ENCODE data around the gene CDC26.
"Not testable (repeated sequence)": the region's sequence is repeated elsewhere in the genome, so short reads cannot be mapped to it uniquely, and the experiment has no call there.

CDC26 gene

GRCh38 chr9:113275157-113276131, at the start of gene CDC26, which contains the start of gene PRPF4:
Gene CDC26, minus strand, starts transcription at chr9:113275572. Its CDS starts 3,065 bp downstream, at chr9:113272507.
Gene PRPF4, plus strand, starts transcription at chr9:113275658. Its CDS starts 86 bp downstream, at chr9:113275744.
- peak; percentile 95 for DNase-seq

- no peak for DNase-seq
Measured at GRCh38 chr9:113322671-113323070, 47.3 kb upstream of the CDC26 start.

- DNase-seq = no peak
Measured at GRCh38 chr9:113320051-113320450, 44.7 kb upstream of the CDC26 start.

GRCh38 chr9:113319054-113319453, 43.7 kb upstream of the CDC26 start:
- DNase-seq = no peak

GRCh38 chr9:113317777-113318176, 42.4 kb upstream of the CDC26 start:
- DNase-seq = no peak

GRCh38 chr9:113316030-113316429, 40.7 kb upstream of the CDC26 start:
- no peak for DNase-seq

GRCh38 chr9:113315231-113315630, 39.9 kb upstream of the CDC26 start:
- no peak for DNase-seq

- no peak for DNase-seq
Measured at GRCh38 chr9:113313261-113313660, 37.9 kb upstream of the CDC26 start.

- DNase-seq = no peak
Measured at GRCh38 chr9:113311961-113312360, 36.6 kb upstream of the CDC26 start.

GRCh38 chr9:113310538-113310937, 35.2 kb upstream of the CDC26 start:
- DNase-seq = no peak

- peak; percentile 52 for DNase-seq
Measured at GRCh38 chr9:113309204-113309813, 33.9 kb upstream of the CDC26 start.

GRCh38 chr9:113307396-113307975, 32.1 kb upstream of the CDC26 start:
- no peak for DNase-seq

GRCh38 chr9:113306566-113306965, 31.2 kb upstream of the CDC26 start:
- DNase-seq = no peak

GRCh38 chr9:113302792-113303418, 27.5 kb upstream of the CDC26 start, which contains the start of gene RNF183:
Gene RNF183, minus strand, starts transcription at chr9:113303376. Its CDS starts 5,192 bp downstream, at chr9:113298184.
- DNase-seq = no peak

- no peak for DNase-seq
Measured at GRCh38 chr9:113301548-113301947, 26.2 kb upstream of the CDC26 start.

GRCh38 chr9:113299800-113300292, 24.5 kb upstream of the CDC26 start:
- peak; percentile 87 for DNase-seq

GRCh38 chr9:113298924-113299770, 23.8 kb upstream of the CDC26 start:
- DNase-seq = peak; percentile 93

GRCh38 chr9:113298311-113298710, 22.9 kb upstream of the CDC26 start:
- DNase-seq = no peak

GRCh38 chr9:113296796-113297558, 21.6 kb upstream of the CDC26 start:
- DNase-seq = peak; percentile 22

GRCh38 chr9:113296247-113296646, 20.9 kb upstream of the CDC26 start:
- not testable (repeated sequence) for DNase-seq

Measured in RPMI8226 (cell line).